Chondrocyte (in vitro differentiated cells): ENCODE data around the gene MIPOL1. TPM values are rescaled to one million over a fixed set of nuclear protein-coding genes. Genes with fewer than 3 reads are reported as not detected.

Experiments
- DNase-seq: peaks from one replicate; pipeline ENCODE4 v3.0.0; 2021; ENCODE audit warnings: mixed read lengths, low spot score
- H3K27ac Mint-ChIP-seq: one replicate; pipeline ENCODE4 v1.8.0; 2021; ENCODE audit warnings: mild to moderate bottlenecking, moderate library complexity, mixed read lengths; ENCODE audit not compliant: unreplicated experiment
- H3K27me3 Mint-ChIP-seq: 2 replicates; pipeline ENCODE4 v1.8.0; 2021; ENCODE audit warnings: low read depth, mixed read lengths
- H3K36me3 Mint-ChIP-seq: 2 replicates; pipeline ENCODE4 v1.8.0; 2021; ENCODE audit warnings: low read depth, mixed read lengths
- H3K4me1 Mint-ChIP-seq: 2 replicates; pipeline ENCODE4 v1.8.0; 2021; ENCODE audit warnings: low read depth, mild to moderate bottlenecking, mixed read lengths
- H3K4me3 Mint-ChIP-seq: one replicate; pipeline ENCODE4 v1.8.0; 2021; ENCODE audit warnings: mild to moderate bottlenecking, moderate library complexity, mixed read lengths; ENCODE audit not compliant: unreplicated experiment
- H3K9me3 Mint-ChIP-seq: 2 replicates; pipeline ENCODE4 v1.8.0; 2021; ENCODE audit warnings: low read depth, mixed read lengths
- total RNA-seq: library from RNA; stranded (reverse); gene quantifications from 3 replicates; pipeline ENCODE4 v1.2.1, GENCODE V29; 2021
- TF ChIP-seq, protein P1 (sequence below): fragments of 200-600 bp; sonication (generic); IDR thresholded peaks from 2 replicates; pipeline ENCODE4 v1.5.0; 2021; ENCODE audit warnings: antibody characterized with exemption, mild to moderate bottlenecking, moderate library complexity

Gene MIPOL1
- total RNA-seq, 1 donor from 2014 or later: 9.8 TPM

DNA sequence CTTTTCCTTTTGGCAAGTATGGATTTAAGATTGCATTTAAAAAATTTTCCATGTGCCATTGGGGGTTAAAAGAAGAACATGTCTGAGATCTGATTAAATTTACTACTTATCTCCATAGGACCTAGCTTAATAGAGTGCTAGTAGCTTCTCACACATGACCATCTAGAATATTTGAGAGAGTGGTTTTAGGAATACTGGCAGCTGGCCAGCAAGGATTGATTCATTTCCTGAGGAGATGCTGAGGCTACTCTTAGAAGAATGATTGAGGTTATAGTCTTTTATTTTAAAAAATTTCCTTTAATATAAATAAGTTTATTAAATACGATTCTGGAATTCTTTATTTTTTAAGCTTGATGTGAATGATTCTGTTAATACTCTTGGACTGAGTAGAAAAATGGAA is 56.2 kb downstream of the MIPOL1 start:
- Mint-ChIP-seq H3K36me3 (no peaks in the 10 kb centered on the region), H3K4me1 (peaks cover 10% of the 10 kb centered on the region), H3K4me3 (no peak overlapping the region), H3K27me3 (no peaks in the 10 kb centered on the region), H3K9me3 (no peaks in the 10 kb centered on the region), H3K27ac (no peak overlapping the region)
- DNase-seq: no peak
- TF ChIP-seq, protein P1, sequence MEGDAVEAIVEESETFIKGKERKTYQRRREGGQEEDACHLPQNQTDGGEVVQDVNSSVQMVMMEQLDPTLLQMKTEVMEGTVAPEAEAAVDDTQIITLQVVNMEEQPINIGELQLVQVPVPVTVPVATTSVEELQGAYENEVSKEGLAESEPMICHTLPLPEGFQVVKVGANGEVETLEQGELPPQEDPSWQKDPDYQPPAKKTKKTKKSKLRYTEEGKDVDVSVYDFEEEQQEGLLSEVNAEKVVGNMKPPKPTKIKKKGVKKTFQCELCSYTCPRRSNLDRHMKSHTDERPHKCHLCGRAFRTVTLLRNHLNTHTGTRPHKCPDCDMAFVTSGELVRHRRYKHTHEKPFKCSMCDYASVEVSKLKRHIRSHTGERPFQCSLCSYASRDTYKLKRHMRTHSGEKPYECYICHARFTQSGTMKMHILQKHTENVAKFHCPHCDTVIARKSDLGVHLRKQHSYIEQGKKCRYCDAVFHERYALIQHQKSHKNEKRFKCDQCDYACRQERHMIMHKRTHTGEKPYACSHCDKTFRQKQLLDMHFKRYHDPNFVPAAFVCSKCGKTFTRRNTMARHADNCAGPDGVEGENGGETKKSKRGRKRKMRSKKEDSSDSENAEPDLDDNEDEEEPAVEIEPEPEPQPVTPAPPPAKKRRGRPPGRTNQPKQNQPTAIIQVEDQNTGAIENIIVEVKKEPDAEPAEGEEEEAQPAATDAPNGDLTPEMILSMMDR: no peak

- Mint-ChIP-seq H3K27me3 (no peaks in the 10 kb centered on the region), H3K36me3 (no peaks in the 10 kb centered on the region), H3K4me3 (no peak overlapping the region), H3K27ac (no peak overlapping the region), H3K4me1 (peaks cover 10% of the 10 kb centered on the region), H3K9me3 (no peaks in the 10 kb centered on the region)
- DNase-seq: no peak
- TF ChIP-seq, protein P1: no peak
These were observed 56.7 kb downstream of the MIPOL1 start for GRCh38 chr14:37254411-37254947.

DNA sequence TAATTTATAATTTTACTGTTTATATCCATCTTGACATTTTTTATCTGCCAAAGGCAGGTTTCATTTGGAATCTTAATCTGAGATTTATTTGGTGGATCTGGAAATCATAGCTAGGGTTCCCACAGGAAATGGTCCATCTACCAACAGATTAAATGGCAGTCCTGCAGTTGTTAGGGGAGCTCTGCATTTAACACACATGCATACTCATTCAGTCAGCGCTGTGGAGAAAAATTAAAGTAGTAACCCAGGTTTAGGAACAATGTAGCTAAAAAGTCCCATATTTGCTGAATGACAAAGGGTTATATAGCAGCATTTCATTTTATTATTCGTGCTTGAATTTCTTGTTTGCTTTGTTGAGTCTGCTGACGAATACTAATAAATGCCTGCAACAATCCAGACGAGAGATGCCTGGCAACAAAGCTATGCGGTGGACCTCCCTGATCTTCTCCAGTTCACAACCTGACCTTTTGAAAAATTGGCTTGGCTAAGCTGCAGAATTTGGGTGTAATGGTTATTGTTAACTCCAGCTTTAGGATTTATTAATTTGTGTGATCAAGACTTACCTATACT is 59.8 kb downstream of the MIPOL1 start:
- Mint-ChIP-seq H3K4me1 (peaks cover 10% of the 10 kb centered on the region), H3K27ac (no peak overlapping the region), H3K4me3 (no peak overlapping the region), H3K36me3 (no peaks in the 10 kb centered on the region), H3K27me3 (no peaks in the 10 kb centered on the region), H3K9me3 (no peaks in the 10 kb centered on the region)
- DNase-seq: no peak
- TF ChIP-seq, protein P1: no peak

DNA sequence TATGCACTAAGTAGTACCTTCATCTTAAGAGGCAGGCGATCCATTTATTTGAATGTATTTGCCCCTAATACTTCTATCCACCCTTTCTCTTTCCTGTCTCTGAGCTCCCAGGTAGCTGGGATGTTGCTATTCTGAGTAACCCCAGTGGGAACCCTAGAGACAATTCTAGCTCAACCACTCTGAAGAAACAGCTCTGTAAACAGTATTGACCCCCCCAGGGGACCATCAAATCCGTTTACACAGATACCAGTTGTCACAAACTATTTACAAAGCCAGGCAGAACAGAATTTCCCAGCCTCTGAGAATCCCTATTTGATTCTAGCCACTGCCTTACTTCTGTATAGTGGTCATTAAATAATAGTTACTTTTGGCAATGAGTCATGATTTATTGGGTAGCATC is 64.9 kb downstream of the MIPOL1 start:
- peaks cover 2% of the 10 kb centered on the region for H3K36me3 Mint-ChIP-seq
- H3K4me3 Mint-ChIP-seq: no peak overlapping the region
- no peaks in the 10 kb centered on the region for H3K4me1 Mint-ChIP-seq
- TF ChIP-seq, protein P1: no peak
- peaks cover 5% of the 10 kb centered on the region for H3K9me3 Mint-ChIP-seq
- DNase-seq: no peak
- H3K27me3 Mint-ChIP-seq: no peaks in the 10 kb centered on the region
- H3K27ac Mint-ChIP-seq: no peak overlapping the region

DNA sequence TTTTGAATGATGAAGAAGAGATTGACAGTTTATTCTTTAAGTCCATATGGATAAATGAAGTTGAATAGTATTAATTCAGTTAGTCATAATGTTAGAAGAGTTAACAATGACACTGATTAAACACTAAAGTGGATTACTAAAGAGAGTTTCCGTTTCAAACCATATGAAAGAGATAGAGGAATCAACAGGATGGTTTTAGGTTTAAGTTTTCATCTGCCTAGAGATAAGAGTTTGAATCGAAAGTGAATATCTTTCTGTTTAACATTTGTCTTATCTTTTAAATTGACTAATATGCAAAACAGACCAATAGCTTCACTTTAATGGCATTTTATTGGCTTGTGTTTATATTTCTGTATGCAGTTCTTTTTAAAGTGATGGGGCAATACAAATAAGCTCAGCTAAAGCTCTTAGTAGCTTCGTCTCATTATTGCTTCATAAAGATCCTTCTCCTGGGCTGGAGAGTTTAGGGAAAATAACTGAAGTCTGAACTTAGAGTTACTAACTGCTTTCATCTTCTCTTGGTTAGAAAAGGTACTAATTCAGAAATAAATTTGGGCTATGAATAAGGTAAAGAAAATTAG is 66.0 kb downstream of the MIPOL1 start:
- Mint-ChIP-seq H3K4me1 (no peaks in the 10 kb centered on the region), H3K36me3 (peaks cover 2% of the 10 kb centered on the region), H3K9me3 (peaks cover 5% of the 10 kb centered on the region), H3K4me3 (no peak overlapping the region), H3K27ac (no peak overlapping the region), H3K27me3 (no peaks in the 10 kb centered on the region)
- TF ChIP-seq, protein P1: no peak
- no peak for DNase-seq
